HCT116 (cell line): ENCODE measurements around the gene MTOR. TPM values are rescaled to one million over a fixed set of nuclear protein-coding genes. Genes with fewer than 3 reads are reported as not detected.

ENCODE experiments used
- ATAC-seq: fragments of 200-7000 bp; cut with Tn5 transposase; 2 replicates; pipeline ENCODE4 v1.9.1; 2020; ENCODE audit warnings: mild to moderate bottlenecking, moderate library complexity
- BruUV-seq: library from RNA; stranded (reverse); fragments of 400-500 nt; replicated peaks from 2 replicates; lab custom pipeline; 2021; lab: Mats Ljungman, UMichigan
- CTCF ChIA-PET: fragments of 300-600 bp; sonication (Branson Sonifier 250); formaldehyde crosslinking; loops from one replicate; lab custom pipeline; 2021; ENCODE audit warnings: antibody characterized with exemption; lab: Charles Lee
- POLR2A ChIA-PET: fragments of 300-600, 350-600 bp; sonication (Branson Sonifier 250); formaldehyde crosslinking; loops from one replicate; lab custom pipeline; 2021; ENCODE audit warnings: antibody characterized with exemption; lab: Charles Lee
- RAD21 ChIA-PET, 2 experiments: fragments of 300-600 bp; sonication (Branson Sonifier 250); formaldehyde crosslinking; loops; one replicate each; lab custom pipeline; 2023; ENCODE audit warnings: low total read pairs in 2 of 2; ENCODE audit not compliant: uncharacterized antibody in 2 of 2, unreplicated experiment in 2 of 2, low non-redundant PET in 1 of 2; lab: Charles Lee
- DNase-seq: peaks from one replicate; pipeline ENCODE4 v3.0.0-alpha.2; 2010; ENCODE audit warnings: low read depth, low spot score
- H2AFZ ChIP-seq: fragments of 200-600 bp; shearing (Covaris generic), sonication (generic); 2 replicates; pipeline ENCODE4 v1.6.1; 2017; ENCODE audit warnings: low read depth, mixed run types, mixed read lengths, antibody characterized with exemption, low read length; ENCODE audit not compliant: poor library complexity, severe bottlenecking
- H3K27ac ChIP-seq: 2 replicates; pipeline ENCODE4 v1.5.1; 2012; ENCODE audit warnings: low read depth, low read length
- H3K27me3 ChIP-seq: fragments of 200-600 bp; sonication (generic); 2 replicates; pipeline ENCODE4 v1.6.1; 2016; ENCODE audit warnings: mixed run types, low read length, mixed read lengths; ENCODE audit not compliant: insufficient read depth
- H3K36me3 ChIP-seq, 2 experiments: fragments of 200-500 bp in 1 of 2; fragments of 200-600 bp in 1 of 2; sonication (Bioruptor generic) in 1 of 2; sonication (generic) in 1 of 2; 2 replicates each; pipeline versions ENCODE4 v1.5.1 to v1.6.1; 2014 to 2016; ENCODE audit warnings: low read length in 2 of 2, inconsistent platforms in 1 of 2, mixed read lengths in 1 of 2, mixed run types in 1 of 2; ENCODE audit not compliant: insufficient read depth in 2 of 2, control insufficient read depth in 1 of 2
- H3K4me1 ChIP-seq, 2 experiments: fragments of 200-600 bp in 1 of 2; sonication (generic) in 1 of 2; 2 replicates each; pipeline versions ENCODE4 v1.5.1 to v1.6.1; 2012 to 2017; ENCODE audit warnings: low read length in 2 of 2, inconsistent platforms in 1 of 2, mild to moderate bottlenecking in 1 of 2, mixed read lengths in 1 of 2, mixed run types in 1 of 2, moderate library complexity in 1 of 2; ENCODE audit not compliant: insufficient read depth in 2 of 2, control insufficient read depth in 1 of 2
- H3K4me2 ChIP-seq: fragments of 200-600 bp; sonication (generic); 2 replicates; pipeline ENCODE4 v1.6.1; 2017; ENCODE audit warnings: mixed run types, low read length, mixed read lengths
- H3K4me3 ChIP-seq, 2 experiments: fragments of 200-600 bp in 1 of 2; sonication (generic) in 1 of 2; replicated peaks in 1 of 2; 2 replicates each; pipeline ENCODE4 v1.5.1; 2011 to 2016; ENCODE audit warnings: low read length in 2 of 2, control low read depth in 1 of 2, low read depth in 1 of 2, mild to moderate bottlenecking in 1 of 2, mixed read lengths in 1 of 2, mixed run types in 1 of 2
- H3K79me2 ChIP-seq: fragments of 200-600 bp; sonication (generic); 2 replicates; pipeline ENCODE4 v1.6.1; 2017; ENCODE audit warnings: mild to moderate bottlenecking, mixed run types, low read length, moderate library complexity, mixed read lengths; ENCODE audit not compliant: insufficient read depth
- H3K9ac ChIP-seq: fragments of 200-600 bp; sonication (generic); 2 replicates; pipeline ENCODE4 v1.6.1; 2016; ENCODE audit warnings: low read length, mixed read lengths
- H3K9me2 ChIP-seq: fragments of 200-600 bp; sonication (generic), shearing (Covaris generic); 2 replicates; pipeline ENCODE4 v1.6.1; 2017; ENCODE audit warnings: mixed run types, mild to moderate bottlenecking, moderate library complexity; ENCODE audit not compliant: insufficient read depth
- H3K9me3 ChIP-seq, 2 experiments: fragments of 200-500 bp in 1 of 2; fragments of 200-600 bp in 1 of 2; sonication (Bioruptor generic) in 1 of 2; sonication (generic) in 1 of 2; 2 replicates each; pipeline ENCODE4 v1.6.1; 2014 to 2017; ENCODE audit warnings: low read length in 2 of 2, mixed read lengths in 2 of 2, inconsistent platforms in 1 of 2, low read depth in 1 of 2, mild to moderate bottlenecking in 1 of 2, mixed run types in 1 of 2, moderate library complexity in 1 of 2; ENCODE audit not compliant: control insufficient read depth in 1 of 2, insufficient read depth in 1 of 2
- H4K20me1 ChIP-seq: fragments of 200-600 bp; sonication (generic), shearing (Covaris generic); 2 replicates; pipeline ENCODE4 v1.6.1; 2017; ENCODE audit warnings: mixed run types, mild to moderate bottlenecking, moderate library complexity; ENCODE audit not compliant: insufficient read depth
- EGR1 ChIP-seq: IDR thresholded peaks from 2 replicates; pipeline ENCODE4 v1.6.1; 2012; ENCODE audit warnings: low read depth
- ELF1 ChIP-seq: IDR thresholded peaks from 2 replicates; pipeline ENCODE4 v1.6.1; 2012; ENCODE audit warnings: low read depth, borderline replicate concordance
- EZH2 ChIP-seq: fragments of 200-600 bp; sonication (generic); IDR thresholded peaks from 2 replicates; pipeline ENCODE4 v1.6.1; 2017; ENCODE audit warnings: antibody characterized with exemption, mixed run types
- JUND ChIP-seq: IDR thresholded peaks from 2 replicates; pipeline ENCODE4 v1.6.1; 2012
- POLR2A ChIP-seq: IDR thresholded peaks from 2 replicates; pipeline ENCODE4 v1.7.0; 2011; ENCODE audit warnings: borderline replicate concordance; ENCODE audit not compliant: insufficient read depth, insufficient read length; ENCODE audit errors: extremely low read depth
- SIN3A ChIP-seq: IDR thresholded peaks from 2 replicates; pipeline ENCODE4 v1.6.1; 2012; ENCODE audit warnings: low read depth
- SP1 ChIP-seq: IDR thresholded peaks from 2 replicates; pipeline ENCODE4 v1.6.1; 2012; ENCODE audit warnings: low read depth
- SRF ChIP-seq: IDR thresholded peaks from 2 replicates; pipeline ENCODE4 v1.6.1; 2012; ENCODE audit warnings: low read depth
- TCF7L2 ChIP-seq: IDR thresholded peaks from 2 replicates; pipeline ENCODE4 v1.7.0; 2011; ENCODE audit warnings: borderline replicate concordance, inconsistent platforms; ENCODE audit not compliant: insufficient read depth, insufficient read length; ENCODE audit errors: extremely low read depth
- ZNF274 ChIP-seq: fragments of 200-500 bp; sonication (Bioruptor generic); IDR thresholded peaks from 2 replicates; pipeline ENCODE4 v1.6.1; 2014; ENCODE audit warnings: mild to moderate bottlenecking, low read depth, low read length, inconsistent platforms
- intact Hi-C: fragments of 100-400 bp; cut with micrococcal nuclease; formaldehyde crosslinking; loops from 2 replicates; pipeline ENCODE4 v1.10.0; 2022
- total RNA-seq: library from RNA; stranded (reverse); gene quantifications from one replicate; pipeline ENCODE4 v1.2.1, GENCODE V29; 2021; ENCODE audit not compliant: unreplicated experiment
- TF ChIP-seq, protein P1 (sequence below): IDR thresholded peaks from 2 replicates; pipeline ENCODE4 v1.6.1; 2012; ENCODE audit warnings: low read depth
- TF ChIP-seq, protein P2 (sequence below), 3 experiments: fragments of 200-600 bp in 1 of 3; sonication (generic) in 1 of 3; IDR thresholded peaks in 2 of 3; conservative IDR thresholded peaks in 1 of 3; 2 replicates each; pipeline ENCODE4 v1.5.1; 2012 to 2017; ENCODE audit warnings: low read depth in 2 of 3, low read length in 2 of 3, antibody characterized with exemption in 1 of 3, borderline replicate concordance in 1 of 3, control low read depth in 1 of 3, mild to moderate bottlenecking in 1 of 3, mixed read lengths in 1 of 3, mixed run types in 1 of 3, moderate library complexity in 1 of 3; ENCODE audit not compliant: insufficient read depth in 1 of 3
- TF ChIP-seq, protein P3 (sequence below): IDR thresholded peaks from 2 replicates; pipeline ENCODE4 v1.6.1; 2012

MTOR gene
- total RNA-seq, 1 experiment from 2014 or later = 42.2 TPM

DNA sequence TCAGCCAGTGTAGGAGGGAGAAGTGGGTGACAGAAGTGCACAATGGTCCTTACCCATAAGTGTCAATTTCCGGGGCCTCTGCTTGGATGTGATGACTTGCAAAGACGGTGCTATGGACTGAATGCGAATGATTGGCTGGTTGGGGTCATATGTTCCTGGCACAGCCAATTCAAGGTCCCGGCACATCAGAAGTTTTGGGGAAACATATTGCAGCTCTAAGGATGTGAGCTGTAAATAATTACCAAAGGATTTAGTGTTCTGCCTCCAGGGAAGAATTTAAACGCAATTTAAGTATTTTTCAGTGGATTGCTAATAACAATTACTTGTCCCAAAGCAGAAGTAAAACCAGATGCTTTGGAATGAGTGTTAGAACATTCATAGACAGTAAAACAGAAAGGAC lies 135.8 kb downstream of the MTOR start:
- Histone ChIP-seq H3K4me3 (no peak overlapping the region), H3K27me3 (no peaks in the 10 kb centered on the region), H3K4me1 (no peaks in the 10 kb centered on the region), H4K20me1 (no peaks in the 10 kb centered on the region), H3K4me2 (no peak overlapping the region), H3K9me2 (no peaks in the 10 kb centered on the region), H3K27ac (no peak overlapping the region), H3K36me3 (peaks cover 41 to 42% of the 10 kb centered on the region in 2 experiments; a peak in 3 of 4 replicates), H3K9me3 (no peaks in the 10 kb centered on the region), H3K79me2 (no peaks in the 10 kb centered on the region), H3K9ac (no peak overlapping the region), H2AFZ (no peak overlapping the region)
- ATAC-seq (no peak), DNase-seq (no peak)
- CTCF ChIA-PET = no interaction called here
- RAD21 ChIA-PET = no interaction called here
- no TSS peak for BruUV-seq
- TF ChIP-seq, protein P1, sequence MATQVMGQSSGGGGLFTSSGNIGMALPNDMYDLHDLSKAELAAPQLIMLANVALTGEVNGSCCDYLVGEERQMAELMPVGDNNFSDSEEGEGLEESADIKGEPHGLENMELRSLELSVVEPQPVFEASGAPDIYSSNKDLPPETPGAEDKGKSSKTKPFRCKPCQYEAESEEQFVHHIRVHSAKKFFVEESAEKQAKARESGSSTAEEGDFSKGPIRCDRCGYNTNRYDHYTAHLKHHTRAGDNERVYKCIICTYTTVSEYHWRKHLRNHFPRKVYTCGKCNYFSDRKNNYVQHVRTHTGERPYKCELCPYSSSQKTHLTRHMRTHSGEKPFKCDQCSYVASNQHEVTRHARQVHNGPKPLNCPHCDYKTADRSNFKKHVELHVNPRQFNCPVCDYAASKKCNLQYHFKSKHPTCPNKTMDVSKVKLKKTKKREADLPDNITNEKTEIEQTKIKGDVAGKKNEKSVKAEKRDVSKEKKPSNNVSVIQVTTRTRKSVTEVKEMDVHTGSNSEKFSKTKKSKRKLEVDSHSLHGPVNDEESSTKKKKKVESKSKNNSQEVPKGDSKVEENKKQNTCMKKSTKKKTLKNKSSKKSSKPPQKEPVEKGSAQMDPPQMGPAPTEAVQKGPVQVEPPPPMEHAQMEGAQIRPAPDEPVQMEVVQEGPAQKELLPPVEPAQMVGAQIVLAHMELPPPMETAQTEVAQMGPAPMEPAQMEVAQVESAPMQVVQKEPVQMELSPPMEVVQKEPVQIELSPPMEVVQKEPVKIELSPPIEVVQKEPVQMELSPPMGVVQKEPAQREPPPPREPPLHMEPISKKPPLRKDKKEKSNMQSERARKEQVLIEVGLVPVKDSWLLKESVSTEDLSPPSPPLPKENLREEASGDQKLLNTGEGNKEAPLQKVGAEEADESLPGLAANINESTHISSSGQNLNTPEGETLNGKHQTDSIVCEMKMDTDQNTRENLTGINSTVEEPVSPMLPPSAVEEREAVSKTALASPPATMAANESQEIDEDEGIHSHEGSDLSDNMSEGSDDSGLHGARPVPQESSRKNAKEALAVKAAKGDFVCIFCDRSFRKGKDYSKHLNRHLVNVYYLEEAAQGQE = no peak
- TF ChIP-seq EZH2 (no peak), EGR1 (no peak), POLR2A (no peak), SIN3A (no peak), JUND (no peak), ELF1 (no peak), SP1 (no peak), TCF7L2 (no peak), SRF (no peak), ZNF274 (no peak)
- TF ChIP-seq, protein P2, sequence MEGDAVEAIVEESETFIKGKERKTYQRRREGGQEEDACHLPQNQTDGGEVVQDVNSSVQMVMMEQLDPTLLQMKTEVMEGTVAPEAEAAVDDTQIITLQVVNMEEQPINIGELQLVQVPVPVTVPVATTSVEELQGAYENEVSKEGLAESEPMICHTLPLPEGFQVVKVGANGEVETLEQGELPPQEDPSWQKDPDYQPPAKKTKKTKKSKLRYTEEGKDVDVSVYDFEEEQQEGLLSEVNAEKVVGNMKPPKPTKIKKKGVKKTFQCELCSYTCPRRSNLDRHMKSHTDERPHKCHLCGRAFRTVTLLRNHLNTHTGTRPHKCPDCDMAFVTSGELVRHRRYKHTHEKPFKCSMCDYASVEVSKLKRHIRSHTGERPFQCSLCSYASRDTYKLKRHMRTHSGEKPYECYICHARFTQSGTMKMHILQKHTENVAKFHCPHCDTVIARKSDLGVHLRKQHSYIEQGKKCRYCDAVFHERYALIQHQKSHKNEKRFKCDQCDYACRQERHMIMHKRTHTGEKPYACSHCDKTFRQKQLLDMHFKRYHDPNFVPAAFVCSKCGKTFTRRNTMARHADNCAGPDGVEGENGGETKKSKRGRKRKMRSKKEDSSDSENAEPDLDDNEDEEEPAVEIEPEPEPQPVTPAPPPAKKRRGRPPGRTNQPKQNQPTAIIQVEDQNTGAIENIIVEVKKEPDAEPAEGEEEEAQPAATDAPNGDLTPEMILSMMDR (IDR thresholded peaks at IDR 0.05 in 2 of 3, conservative IDR thresholded peaks at IDR 0.05 in 1 of 3; ENCODE audit: borderline replicate concordance in 1 of 3, insufficient read depth in 1 of 3, low read depth in 2 of 3, low read length in 2 of 3) = no peak
- TF ChIP-seq, protein P3, sequence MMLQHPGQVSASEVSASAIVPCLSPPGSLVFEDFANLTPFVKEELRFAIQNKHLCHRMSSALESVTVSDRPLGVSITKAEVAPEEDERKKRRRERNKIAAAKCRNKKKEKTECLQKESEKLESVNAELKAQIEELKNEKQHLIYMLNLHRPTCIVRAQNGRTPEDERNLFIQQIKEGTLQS = no peak
- POLR2A ChIA-PET = no interaction called here
- intact Hi-C loops = no loop called here
